ENCODE data around the gene COG6.

DNA sequence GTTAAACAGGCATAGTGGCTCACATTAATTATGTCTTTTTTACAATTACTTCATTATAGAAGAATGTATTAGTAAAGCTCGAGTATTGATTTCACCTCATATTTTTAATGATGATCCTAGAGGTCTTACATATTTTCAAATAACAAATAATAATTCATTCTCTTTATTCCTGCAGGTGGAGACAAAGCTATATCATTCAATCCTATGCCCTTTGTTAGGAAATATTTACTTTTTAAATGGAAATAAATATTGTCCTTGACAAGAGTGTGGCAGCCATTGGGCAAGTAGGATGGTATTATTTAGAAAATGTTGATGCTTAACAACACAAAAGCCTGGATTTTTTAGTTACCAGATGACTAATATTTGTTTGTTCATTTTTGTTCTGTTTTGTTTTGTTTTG is 127.6 kb downstream of the COG6 start:
- TF ChIP-seq, protein P1, sequence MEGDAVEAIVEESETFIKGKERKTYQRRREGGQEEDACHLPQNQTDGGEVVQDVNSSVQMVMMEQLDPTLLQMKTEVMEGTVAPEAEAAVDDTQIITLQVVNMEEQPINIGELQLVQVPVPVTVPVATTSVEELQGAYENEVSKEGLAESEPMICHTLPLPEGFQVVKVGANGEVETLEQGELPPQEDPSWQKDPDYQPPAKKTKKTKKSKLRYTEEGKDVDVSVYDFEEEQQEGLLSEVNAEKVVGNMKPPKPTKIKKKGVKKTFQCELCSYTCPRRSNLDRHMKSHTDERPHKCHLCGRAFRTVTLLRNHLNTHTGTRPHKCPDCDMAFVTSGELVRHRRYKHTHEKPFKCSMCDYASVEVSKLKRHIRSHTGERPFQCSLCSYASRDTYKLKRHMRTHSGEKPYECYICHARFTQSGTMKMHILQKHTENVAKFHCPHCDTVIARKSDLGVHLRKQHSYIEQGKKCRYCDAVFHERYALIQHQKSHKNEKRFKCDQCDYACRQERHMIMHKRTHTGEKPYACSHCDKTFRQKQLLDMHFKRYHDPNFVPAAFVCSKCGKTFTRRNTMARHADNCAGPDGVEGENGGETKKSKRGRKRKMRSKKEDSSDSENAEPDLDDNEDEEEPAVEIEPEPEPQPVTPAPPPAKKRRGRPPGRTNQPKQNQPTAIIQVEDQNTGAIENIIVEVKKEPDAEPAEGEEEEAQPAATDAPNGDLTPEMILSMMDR (IDR thresholded peaks at IDR 0.05), result no peak
- TF ChIP-seq POLR2A (IDR thresholded peaks at IDR 0.05) (no peak), POLR2AphosphoS5 (IDR thresholded peaks at IDR 0.05) (no peak)

All from suprapubic skin (tissue), 4 donors.